ENCODE results near the gene RNPS1. TPM values are rescaled to one million over a fixed set of nuclear protein-coding genes. Genes with fewer than 3 reads are reported as not detected.
A peak's percentile ranks its signal among the peaks of the same experiment; 100 is the strongest.

Gene RNPS1
- polyA plus RNA-seq, 1 donor from 2014 or later: 180 TPM

DNA sequence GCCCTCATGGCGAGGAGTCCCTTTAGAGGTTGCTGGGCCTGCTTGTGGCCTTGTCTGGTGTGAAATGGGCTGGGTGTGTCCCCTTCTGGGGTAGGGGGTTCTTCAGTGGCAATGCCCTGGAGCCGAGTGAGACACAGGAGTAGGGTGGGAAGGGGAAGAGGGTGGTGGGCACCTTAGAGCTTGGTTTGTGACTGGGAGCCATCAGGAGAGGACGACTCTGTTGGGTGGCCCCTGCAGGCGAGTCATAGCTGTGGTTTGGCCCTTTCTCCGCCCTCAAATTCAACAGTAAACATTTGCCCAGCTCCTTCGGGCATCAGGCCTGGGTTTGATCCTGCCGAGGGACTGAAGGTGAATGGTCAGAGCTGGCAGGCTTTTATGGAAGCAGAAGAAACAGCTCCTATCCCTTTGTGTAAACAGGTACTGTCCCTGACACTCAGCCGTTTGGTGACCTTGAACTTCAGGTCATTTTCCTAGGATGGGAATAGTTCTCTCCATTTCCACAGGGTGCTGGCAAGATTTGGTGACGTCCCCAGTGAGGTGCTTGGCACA lies 41.6 kb downstream of the RNPS1 start:
- no peaks in the 10 kb centered on the region for H3K9me2 ChIP-seq (ENCODE audit: insufficient read depth, low read length)
- peaks cover 26% of the 10 kb centered on the region for H3K79me2 ChIP-seq (replicated peaks; ENCODE audit: insufficient read depth, low read length)
- H4K20me1 ChIP-seq (ENCODE audit: insufficient read depth): no peaks in the 10 kb centered on the region
- H3K9ac ChIP-seq (ENCODE audit: low read length): no peak overlapping the region
- no peak overlapping the region for H3K27ac ChIP-seq (ENCODE audit: low read length)
- no peaks in the 10 kb centered on the region for H3F3A ChIP-seq (ENCODE audit: insufficient read depth, low read length, poor library complexity, severe bottlenecking)
- H3K4me3 ChIP-seq (ENCODE audit: low read length): no peak overlapping the region
- H3K27me3 ChIP-seq (ENCODE audit: insufficient read depth, low read depth, low read length): no peaks in the 10 kb centered on the region
- TF ChIP-seq POLR2AphosphoS5 (IDR thresholded peaks at IDR 0.05): no peak
- no peak for TF ChIP-seq MXI1 (conservative IDR thresholded peaks at IDR 0.05; ENCODE audit: poor library complexity, severe bottlenecking)
- no peak for TF ChIP-seq SMC3 (conservative IDR thresholded peaks at IDR 0.05; ENCODE audit: poor library complexity)
- TF ChIP-seq TAF1 (IDR thresholded peaks at IDR 0.05; ENCODE audit: low read depth): no peak
- TF ChIP-seq EP300 (conservative IDR thresholded peaks at IDR 0.05; ENCODE audit: poor library complexity, severe bottlenecking): no peak
- TF ChIP-seq, protein P1, sequence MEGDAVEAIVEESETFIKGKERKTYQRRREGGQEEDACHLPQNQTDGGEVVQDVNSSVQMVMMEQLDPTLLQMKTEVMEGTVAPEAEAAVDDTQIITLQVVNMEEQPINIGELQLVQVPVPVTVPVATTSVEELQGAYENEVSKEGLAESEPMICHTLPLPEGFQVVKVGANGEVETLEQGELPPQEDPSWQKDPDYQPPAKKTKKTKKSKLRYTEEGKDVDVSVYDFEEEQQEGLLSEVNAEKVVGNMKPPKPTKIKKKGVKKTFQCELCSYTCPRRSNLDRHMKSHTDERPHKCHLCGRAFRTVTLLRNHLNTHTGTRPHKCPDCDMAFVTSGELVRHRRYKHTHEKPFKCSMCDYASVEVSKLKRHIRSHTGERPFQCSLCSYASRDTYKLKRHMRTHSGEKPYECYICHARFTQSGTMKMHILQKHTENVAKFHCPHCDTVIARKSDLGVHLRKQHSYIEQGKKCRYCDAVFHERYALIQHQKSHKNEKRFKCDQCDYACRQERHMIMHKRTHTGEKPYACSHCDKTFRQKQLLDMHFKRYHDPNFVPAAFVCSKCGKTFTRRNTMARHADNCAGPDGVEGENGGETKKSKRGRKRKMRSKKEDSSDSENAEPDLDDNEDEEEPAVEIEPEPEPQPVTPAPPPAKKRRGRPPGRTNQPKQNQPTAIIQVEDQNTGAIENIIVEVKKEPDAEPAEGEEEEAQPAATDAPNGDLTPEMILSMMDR (IDR thresholded peaks at IDR 0.05; ENCODE audit: poor library complexity, severe bottlenecking): no peak
- TF ChIP-seq, protein P2, sequence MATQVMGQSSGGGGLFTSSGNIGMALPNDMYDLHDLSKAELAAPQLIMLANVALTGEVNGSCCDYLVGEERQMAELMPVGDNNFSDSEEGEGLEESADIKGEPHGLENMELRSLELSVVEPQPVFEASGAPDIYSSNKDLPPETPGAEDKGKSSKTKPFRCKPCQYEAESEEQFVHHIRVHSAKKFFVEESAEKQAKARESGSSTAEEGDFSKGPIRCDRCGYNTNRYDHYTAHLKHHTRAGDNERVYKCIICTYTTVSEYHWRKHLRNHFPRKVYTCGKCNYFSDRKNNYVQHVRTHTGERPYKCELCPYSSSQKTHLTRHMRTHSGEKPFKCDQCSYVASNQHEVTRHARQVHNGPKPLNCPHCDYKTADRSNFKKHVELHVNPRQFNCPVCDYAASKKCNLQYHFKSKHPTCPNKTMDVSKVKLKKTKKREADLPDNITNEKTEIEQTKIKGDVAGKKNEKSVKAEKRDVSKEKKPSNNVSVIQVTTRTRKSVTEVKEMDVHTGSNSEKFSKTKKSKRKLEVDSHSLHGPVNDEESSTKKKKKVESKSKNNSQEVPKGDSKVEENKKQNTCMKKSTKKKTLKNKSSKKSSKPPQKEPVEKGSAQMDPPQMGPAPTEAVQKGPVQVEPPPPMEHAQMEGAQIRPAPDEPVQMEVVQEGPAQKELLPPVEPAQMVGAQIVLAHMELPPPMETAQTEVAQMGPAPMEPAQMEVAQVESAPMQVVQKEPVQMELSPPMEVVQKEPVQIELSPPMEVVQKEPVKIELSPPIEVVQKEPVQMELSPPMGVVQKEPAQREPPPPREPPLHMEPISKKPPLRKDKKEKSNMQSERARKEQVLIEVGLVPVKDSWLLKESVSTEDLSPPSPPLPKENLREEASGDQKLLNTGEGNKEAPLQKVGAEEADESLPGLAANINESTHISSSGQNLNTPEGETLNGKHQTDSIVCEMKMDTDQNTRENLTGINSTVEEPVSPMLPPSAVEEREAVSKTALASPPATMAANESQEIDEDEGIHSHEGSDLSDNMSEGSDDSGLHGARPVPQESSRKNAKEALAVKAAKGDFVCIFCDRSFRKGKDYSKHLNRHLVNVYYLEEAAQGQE (IDR thresholded peaks at IDR 0.05; ENCODE audit: borderline replicate concordance): no peak
- no peak for TF ChIP-seq EZH2 (IDR thresholded peaks at IDR 0.05; ENCODE audit: borderline replicate concordance, insufficient read depth, low read length, poor library complexity, severe bottlenecking)
- TF ChIP-seq RAD21 (conservative IDR thresholded peaks at IDR 0.05): no peak
- no peak overlapping the region for H3K4me2 ChIP-seq (ENCODE audit: low read length)
- no peaks in the 10 kb centered on the region for H3K36me3 ChIP-seq (ENCODE audit: insufficient read depth, low read length)
- H2AFZ ChIP-seq (ENCODE audit: low read depth, low read length): no peak overlapping the region
- no peaks in the 10 kb centered on the region for H3K9me3 ChIP-seq (ENCODE audit: low read length)

DNA sequence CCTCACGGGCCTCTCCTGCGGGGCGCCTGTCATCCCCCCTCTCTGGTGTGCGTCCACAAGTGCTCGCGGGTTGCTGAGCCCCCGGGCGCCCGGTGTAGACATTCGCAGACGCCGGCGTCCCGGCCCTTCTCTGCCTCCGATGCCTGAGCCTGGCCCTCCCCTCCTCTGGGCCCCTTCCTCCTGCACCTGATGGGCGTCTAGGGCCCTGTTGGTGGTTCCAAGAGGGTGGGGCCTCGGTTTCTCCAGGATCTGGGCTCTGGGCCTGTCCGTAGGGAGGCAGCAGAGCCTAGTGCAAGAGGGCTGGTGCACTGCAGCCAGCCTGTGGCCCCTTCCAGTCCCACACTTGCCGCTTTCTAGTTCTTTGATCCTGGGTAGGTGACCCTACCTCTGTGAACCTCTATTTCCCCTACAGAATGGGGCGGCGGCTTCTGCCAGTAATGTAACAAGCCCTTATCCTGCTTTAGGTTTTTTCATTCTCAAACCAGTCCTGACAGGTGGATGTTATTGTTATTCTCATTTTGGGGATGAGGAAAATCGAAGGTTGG lies 43.9 kb downstream of the RNPS1 start:
- H4K20me1 ChIP-seq (ENCODE audit: insufficient read depth): no peaks in the 10 kb centered on the region
- H3K36me3 ChIP-seq (ENCODE audit: insufficient read depth, low read length): no peaks in the 10 kb centered on the region
- TF ChIP-seq RAD21 (conservative IDR thresholded peaks at IDR 0.05) (no peak), EP300 (conservative IDR thresholded peaks at IDR 0.05; ENCODE audit: poor library complexity, severe bottlenecking) (no peak)
- TF ChIP-seq, protein P1 (IDR thresholded peaks at IDR 0.05; ENCODE audit: poor library complexity, severe bottlenecking): peak; percentile 13
- H3K4me2 ChIP-seq (ENCODE audit: low read length): peak overlapping the region; percentile 85
- peak overlapping the region; percentile 64 for H3K27ac ChIP-seq (ENCODE audit: low read length)
- H3K9me3 ChIP-seq (ENCODE audit: low read length): no peaks in the 10 kb centered on the region
- H3F3A ChIP-seq (ENCODE audit: insufficient read depth, low read length, poor library complexity, severe bottlenecking): no peaks in the 10 kb centered on the region
- no peaks in the 10 kb centered on the region for H3K27me3 ChIP-seq (ENCODE audit: insufficient read depth, low read depth, low read length)
- H3K9me2 ChIP-seq (ENCODE audit: insufficient read depth, low read length): no peaks in the 10 kb centered on the region
- H3K4me3 ChIP-seq (ENCODE audit: low read length): peak overlapping the region; percentile 95
- peaks cover 26% of the 10 kb centered on the region for H3K79me2 ChIP-seq (replicated peaks; ENCODE audit: insufficient read depth, low read length)
- H3K9ac ChIP-seq (ENCODE audit: low read length): peak overlapping the region; percentile 84
- no peak overlapping the region for H2AFZ ChIP-seq (ENCODE audit: low read depth, low read length)
